Testis (tissue), 2 donors: ENCODE data around the gene P2RX5.

Experiments
- POLR2A ChIP-seq: fragments of 450-650 bp; IDR thresholded peaks from one replicate; pipeline ENCODE4 v1.6.1; 2017; ENCODE audit warnings: antibody characterized with exemption, mild to moderate bottlenecking, moderate library complexity
- TF ChIP-seq, protein P1 (sequence below), 3 experiments: fragments of 450-650 bp in 2 of 3; fragments of 200-600 bp in 1 of 3; sonication (generic) in 1 of 3; IDR thresholded peaks; one replicate each; pipeline ENCODE4 v1.5.1; 2016 to 2019; ENCODE audit warnings: antibody characterized with exemption in 3 of 3, mild to moderate bottlenecking in 2 of 3, moderate library complexity in 1 of 3

DNA sequence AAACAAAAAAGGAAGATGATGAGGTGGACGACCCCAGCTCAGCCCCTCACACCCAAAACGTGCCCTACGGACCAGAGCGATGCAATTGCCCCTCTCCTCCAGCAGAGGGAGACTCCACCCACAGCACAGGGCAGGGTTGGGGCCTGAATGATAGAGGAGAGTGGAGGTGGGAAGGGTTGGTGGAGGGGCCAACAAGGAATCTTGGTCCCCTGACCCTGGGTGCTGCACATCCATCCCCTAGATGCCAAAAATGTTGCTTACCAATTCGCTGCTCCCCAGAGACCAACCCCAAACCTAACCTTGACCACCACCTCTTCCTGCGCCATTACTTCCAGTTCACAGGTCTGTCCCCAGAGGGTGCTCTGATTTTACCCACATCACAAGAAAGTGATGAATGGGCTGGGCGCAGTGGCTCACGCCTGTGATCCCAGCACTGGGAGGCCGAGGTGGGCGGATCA is 12.9 kb downstream of the P2RX5 start:
- TF ChIP-seq, protein P1, sequence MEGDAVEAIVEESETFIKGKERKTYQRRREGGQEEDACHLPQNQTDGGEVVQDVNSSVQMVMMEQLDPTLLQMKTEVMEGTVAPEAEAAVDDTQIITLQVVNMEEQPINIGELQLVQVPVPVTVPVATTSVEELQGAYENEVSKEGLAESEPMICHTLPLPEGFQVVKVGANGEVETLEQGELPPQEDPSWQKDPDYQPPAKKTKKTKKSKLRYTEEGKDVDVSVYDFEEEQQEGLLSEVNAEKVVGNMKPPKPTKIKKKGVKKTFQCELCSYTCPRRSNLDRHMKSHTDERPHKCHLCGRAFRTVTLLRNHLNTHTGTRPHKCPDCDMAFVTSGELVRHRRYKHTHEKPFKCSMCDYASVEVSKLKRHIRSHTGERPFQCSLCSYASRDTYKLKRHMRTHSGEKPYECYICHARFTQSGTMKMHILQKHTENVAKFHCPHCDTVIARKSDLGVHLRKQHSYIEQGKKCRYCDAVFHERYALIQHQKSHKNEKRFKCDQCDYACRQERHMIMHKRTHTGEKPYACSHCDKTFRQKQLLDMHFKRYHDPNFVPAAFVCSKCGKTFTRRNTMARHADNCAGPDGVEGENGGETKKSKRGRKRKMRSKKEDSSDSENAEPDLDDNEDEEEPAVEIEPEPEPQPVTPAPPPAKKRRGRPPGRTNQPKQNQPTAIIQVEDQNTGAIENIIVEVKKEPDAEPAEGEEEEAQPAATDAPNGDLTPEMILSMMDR (IDR thresholded peaks at IDR 0.05): peak; percentile 57 to 87 (median 65)
- TF ChIP-seq POLR2A: no peak
